ENCODE data around the gene SH2D3A. TPM values are rescaled to one million over a fixed set of nuclear protein-coding genes. Genes with fewer than 3 reads are reported as not detected.

SH2D3A gene
- total RNA-seq, 1 experiment from 2014 or later = 75.7 TPM

DNA sequence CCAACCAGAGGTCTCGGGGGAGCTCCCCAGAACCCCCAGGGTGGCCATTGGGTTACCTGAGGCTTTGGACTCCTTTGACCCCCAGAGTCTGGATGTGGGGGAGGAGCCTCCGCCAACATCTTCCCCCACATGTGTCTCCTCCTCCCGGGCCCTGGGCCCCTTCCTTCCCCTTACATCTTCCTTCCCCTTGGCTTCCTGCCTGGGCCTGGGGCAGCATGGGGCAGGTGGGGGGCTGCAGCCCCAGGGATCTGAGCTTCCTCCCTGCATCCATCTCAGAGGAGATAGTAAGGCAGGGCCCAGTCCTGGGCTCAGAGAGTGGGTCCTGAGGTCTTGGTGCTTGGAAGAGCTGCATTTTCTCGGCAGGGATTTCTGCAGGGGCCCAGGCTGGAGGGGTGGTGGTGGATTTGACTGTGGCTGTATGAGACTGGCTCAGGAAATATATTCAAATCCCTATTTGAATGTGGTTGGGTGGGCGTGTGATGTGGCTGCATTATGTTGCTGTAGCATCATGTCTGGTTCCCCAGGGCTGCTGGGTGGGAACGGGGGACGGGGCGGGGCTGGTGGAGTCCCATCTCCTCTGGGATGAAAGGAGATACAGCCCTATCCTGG lies 6.2 kb upstream of the SH2D3A start:
- no peaks in the 10 kb centered on the region for H4K20me1 ChIP-seq (ENCODE audit: insufficient read depth)
- ChIA-PET POLR2A (no interaction called here), CTCF (no interaction called here), RAD21 (ENCODE audit: low non-redundant PET in 1 of 2, low total read pairs in 2 of 2, uncharacterized antibody in 2 of 2, unreplicated experiment in 2 of 2) (no interaction called here)
- no peaks in the 10 kb centered on the region for H3K27me3 ChIP-seq (ENCODE audit: insufficient read depth, low read length)
- DNase-seq (ENCODE audit: low read depth, low spot score) = no peak
- no peak overlapping the region for H3K9ac ChIP-seq (ENCODE audit: low read length)
- ATAC-seq = no peak
- intact Hi-C loops (cut with micrococcal nuclease) = no loop called here
- H3K4me3 ChIP-seq (replicated peaks in 1 of 2; ENCODE audit: low read depth in 1 of 2, low read length in 2 of 2) = no peak overlapping the region
- no peaks in the 10 kb centered on the region for H3K36me3 ChIP-seq (ENCODE audit: control insufficient read depth in 1 of 2, insufficient read depth in 2 of 2, low read length in 2 of 2)
- no peaks in the 10 kb centered on the region for H3K79me2 ChIP-seq (ENCODE audit: insufficient read depth, low read length)
- H3K4me2 ChIP-seq (ENCODE audit: low read length) = no peak overlapping the region
- no peaks in the 10 kb centered on the region for H3K9me3 ChIP-seq (ENCODE audit: control insufficient read depth in 1 of 2, insufficient read depth in 1 of 2, low read depth in 1 of 2, low read length in 2 of 2)
- H3K27ac ChIP-seq (ENCODE audit: low read depth, low read length) = no peak overlapping the region
- H2AFZ ChIP-seq (ENCODE audit: low read depth, low read length, poor library complexity, severe bottlenecking) = no peak overlapping the region
- peaks cover 0 to 6% of the 10 kb centered on the region in 2 experiments; a peak in 1 of 4 replicates for H3K4me1 ChIP-seq (ENCODE audit: control insufficient read depth in 1 of 2, insufficient read depth in 2 of 2, low read length in 2 of 2)
- TF ChIP-seq SRF (IDR thresholded peaks at IDR 0.05; ENCODE audit: low read depth) (no peak), POLR2AphosphoS5 (IDR thresholded peaks at IDR 0.05; ENCODE audit: low read depth, low read length) (no peak), JUND (IDR thresholded peaks at IDR 0.05) (no peak), YY1 (IDR thresholded peaks at IDR 0.05; ENCODE audit: extremely low read depth, insufficient replicate concordance, low read depth, low read length) (no peak), TCF7L2 (IDR thresholded peaks at IDR 0.05; ENCODE audit: borderline replicate concordance, extremely low read depth, insufficient read depth, insufficient read length) (no peak), CBX3 (IDR thresholded peaks at IDR 0.05; ENCODE audit: low read depth) (no peak), ELF1 (IDR thresholded peaks at IDR 0.05; ENCODE audit: borderline replicate concordance, low read depth) (no peak), EZH2phosphoT487 (IDR thresholded peaks at IDR 0.05; ENCODE audit: borderline replicate concordance) (no peak), EZH2 (IDR thresholded peaks at IDR 0.05) (no peak)
- no peaks in the 10 kb centered on the region for H3K9me2 ChIP-seq (ENCODE audit: insufficient read depth)
- BruUV-seq (replicated peaks) = no TSS peak

DNA sequence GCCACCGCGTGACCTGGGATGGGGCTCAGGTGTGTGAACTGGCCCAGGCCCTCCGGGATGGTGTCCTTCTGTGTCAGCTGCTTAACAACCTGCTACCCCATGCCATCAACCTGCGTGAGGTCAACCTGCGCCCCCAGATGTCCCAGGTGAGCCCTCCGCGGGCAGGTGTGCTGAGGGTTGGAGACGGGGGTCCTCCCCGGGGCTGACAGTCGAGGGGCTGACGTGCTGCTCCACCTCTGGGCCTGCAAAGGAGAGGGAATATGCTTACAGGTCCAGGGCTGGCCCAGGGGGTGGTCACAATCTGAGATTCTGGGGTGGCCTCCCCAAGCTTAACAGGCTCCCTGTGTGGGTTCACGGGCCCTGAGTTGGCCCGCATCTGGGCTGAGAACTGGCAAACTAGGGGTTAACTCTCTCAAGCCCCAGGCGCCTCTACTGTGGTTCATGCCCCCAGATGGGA lies 5.7 kb upstream of the SH2D3A start:
- no TSS peak for BruUV-seq (replicated peaks)
- Histone ChIP-seq H3K9me2 (ENCODE audit: insufficient read depth) (no peaks in the 10 kb centered on the region), H2AFZ (ENCODE audit: low read depth, low read length, poor library complexity, severe bottlenecking) (no peak overlapping the region), H3K9ac (ENCODE audit: low read length) (no peak overlapping the region), H3K4me1 (ENCODE audit: control insufficient read depth in 1 of 2, insufficient read depth in 2 of 2, low read length in 2 of 2) (peaks cover 3 to 11% of the 10 kb centered on the region in 2 experiments; a peak in 2 of 4 replicates), H3K79me2 (ENCODE audit: insufficient read depth, low read length) (no peaks in the 10 kb centered on the region), H3K27me3 (ENCODE audit: insufficient read depth, low read length) (no peaks in the 10 kb centered on the region), H3K36me3 (ENCODE audit: control insufficient read depth in 1 of 2, insufficient read depth in 2 of 2, low read length in 2 of 2) (no peaks in the 10 kb centered on the region), H4K20me1 (ENCODE audit: insufficient read depth) (no peaks in the 10 kb centered on the region), H3K4me2 (ENCODE audit: low read length) (no peak overlapping the region), H3K4me3 (replicated peaks in 1 of 2; ENCODE audit: low read depth in 1 of 2, low read length in 2 of 2) (no peak overlapping the region), H3K27ac (ENCODE audit: low read depth, low read length) (no peak overlapping the region), H3K9me3 (ENCODE audit: control insufficient read depth in 1 of 2, insufficient read depth in 1 of 2, low read depth in 1 of 2, low read length in 2 of 2) (no peaks in the 10 kb centered on the region)
- RAD21 ChIA-PET (ENCODE audit: low non-redundant PET in 1 of 2, low total read pairs in 2 of 2, uncharacterized antibody in 2 of 2, unreplicated experiment in 2 of 2) = interaction anchor here in 1 of 2 experiments (0.6 kb wide), 1 partner anchor 13 kb away, joined by 5 read pairs; no protein-coding TSS in a partner anchor
- POLR2A ChIA-PET = no interaction called here
- ATAC-seq (no peak), DNase-seq (ENCODE audit: low read depth, low spot score) (no peak)
- intact Hi-C loops (cut with micrococcal nuclease) = no loop called here
- CTCF ChIA-PET = no interaction called here
- TF ChIP-seq, protein P1, sequence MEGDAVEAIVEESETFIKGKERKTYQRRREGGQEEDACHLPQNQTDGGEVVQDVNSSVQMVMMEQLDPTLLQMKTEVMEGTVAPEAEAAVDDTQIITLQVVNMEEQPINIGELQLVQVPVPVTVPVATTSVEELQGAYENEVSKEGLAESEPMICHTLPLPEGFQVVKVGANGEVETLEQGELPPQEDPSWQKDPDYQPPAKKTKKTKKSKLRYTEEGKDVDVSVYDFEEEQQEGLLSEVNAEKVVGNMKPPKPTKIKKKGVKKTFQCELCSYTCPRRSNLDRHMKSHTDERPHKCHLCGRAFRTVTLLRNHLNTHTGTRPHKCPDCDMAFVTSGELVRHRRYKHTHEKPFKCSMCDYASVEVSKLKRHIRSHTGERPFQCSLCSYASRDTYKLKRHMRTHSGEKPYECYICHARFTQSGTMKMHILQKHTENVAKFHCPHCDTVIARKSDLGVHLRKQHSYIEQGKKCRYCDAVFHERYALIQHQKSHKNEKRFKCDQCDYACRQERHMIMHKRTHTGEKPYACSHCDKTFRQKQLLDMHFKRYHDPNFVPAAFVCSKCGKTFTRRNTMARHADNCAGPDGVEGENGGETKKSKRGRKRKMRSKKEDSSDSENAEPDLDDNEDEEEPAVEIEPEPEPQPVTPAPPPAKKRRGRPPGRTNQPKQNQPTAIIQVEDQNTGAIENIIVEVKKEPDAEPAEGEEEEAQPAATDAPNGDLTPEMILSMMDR (IDR thresholded peaks at IDR 0.05 in 2 of 3, conservative IDR thresholded peaks at IDR 0.05 in 1 of 3; ENCODE audit: borderline replicate concordance in 1 of 3, insufficient read depth in 1 of 3, low read depth in 2 of 3, low read length in 2 of 3) = no peak
- no peak for TF ChIP-seq SP1 (IDR thresholded peaks at IDR 0.05; ENCODE audit: low read depth)
- TF ChIP-seq RAD21 (IDR thresholded peaks at IDR 0.05; ENCODE audit: low read depth) = no peak
- TF ChIP-seq CEBPB (IDR thresholded peaks at IDR 0.05; ENCODE audit: low read depth) = no peak
- no peak for TF ChIP-seq JUND (IDR thresholded peaks at IDR 0.05)
- TF ChIP-seq ZFX (IDR thresholded peaks at IDR 0.05) = no peak
- TF ChIP-seq CBX3 (IDR thresholded peaks at IDR 0.05; ENCODE audit: low read depth) = no peak
- TF ChIP-seq, protein P2, sequence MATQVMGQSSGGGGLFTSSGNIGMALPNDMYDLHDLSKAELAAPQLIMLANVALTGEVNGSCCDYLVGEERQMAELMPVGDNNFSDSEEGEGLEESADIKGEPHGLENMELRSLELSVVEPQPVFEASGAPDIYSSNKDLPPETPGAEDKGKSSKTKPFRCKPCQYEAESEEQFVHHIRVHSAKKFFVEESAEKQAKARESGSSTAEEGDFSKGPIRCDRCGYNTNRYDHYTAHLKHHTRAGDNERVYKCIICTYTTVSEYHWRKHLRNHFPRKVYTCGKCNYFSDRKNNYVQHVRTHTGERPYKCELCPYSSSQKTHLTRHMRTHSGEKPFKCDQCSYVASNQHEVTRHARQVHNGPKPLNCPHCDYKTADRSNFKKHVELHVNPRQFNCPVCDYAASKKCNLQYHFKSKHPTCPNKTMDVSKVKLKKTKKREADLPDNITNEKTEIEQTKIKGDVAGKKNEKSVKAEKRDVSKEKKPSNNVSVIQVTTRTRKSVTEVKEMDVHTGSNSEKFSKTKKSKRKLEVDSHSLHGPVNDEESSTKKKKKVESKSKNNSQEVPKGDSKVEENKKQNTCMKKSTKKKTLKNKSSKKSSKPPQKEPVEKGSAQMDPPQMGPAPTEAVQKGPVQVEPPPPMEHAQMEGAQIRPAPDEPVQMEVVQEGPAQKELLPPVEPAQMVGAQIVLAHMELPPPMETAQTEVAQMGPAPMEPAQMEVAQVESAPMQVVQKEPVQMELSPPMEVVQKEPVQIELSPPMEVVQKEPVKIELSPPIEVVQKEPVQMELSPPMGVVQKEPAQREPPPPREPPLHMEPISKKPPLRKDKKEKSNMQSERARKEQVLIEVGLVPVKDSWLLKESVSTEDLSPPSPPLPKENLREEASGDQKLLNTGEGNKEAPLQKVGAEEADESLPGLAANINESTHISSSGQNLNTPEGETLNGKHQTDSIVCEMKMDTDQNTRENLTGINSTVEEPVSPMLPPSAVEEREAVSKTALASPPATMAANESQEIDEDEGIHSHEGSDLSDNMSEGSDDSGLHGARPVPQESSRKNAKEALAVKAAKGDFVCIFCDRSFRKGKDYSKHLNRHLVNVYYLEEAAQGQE (IDR thresholded peaks at IDR 0.05; ENCODE audit: low read depth) = no peak
- TF ChIP-seq, protein P3, sequence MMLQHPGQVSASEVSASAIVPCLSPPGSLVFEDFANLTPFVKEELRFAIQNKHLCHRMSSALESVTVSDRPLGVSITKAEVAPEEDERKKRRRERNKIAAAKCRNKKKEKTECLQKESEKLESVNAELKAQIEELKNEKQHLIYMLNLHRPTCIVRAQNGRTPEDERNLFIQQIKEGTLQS (IDR thresholded peaks at IDR 0.05) = no peak

Measured in HCT116 (cell line).